Measurements from ENCODE around the gene CD164. TPM values are rescaled to one million over a fixed set of nuclear protein-coding genes. Genes with fewer than 3 reads are reported as not detected.

CD164 gene
- total and polyA plus RNA-seq, 12 donors: 88.5 to 180 (median 130) TPM

DNA sequence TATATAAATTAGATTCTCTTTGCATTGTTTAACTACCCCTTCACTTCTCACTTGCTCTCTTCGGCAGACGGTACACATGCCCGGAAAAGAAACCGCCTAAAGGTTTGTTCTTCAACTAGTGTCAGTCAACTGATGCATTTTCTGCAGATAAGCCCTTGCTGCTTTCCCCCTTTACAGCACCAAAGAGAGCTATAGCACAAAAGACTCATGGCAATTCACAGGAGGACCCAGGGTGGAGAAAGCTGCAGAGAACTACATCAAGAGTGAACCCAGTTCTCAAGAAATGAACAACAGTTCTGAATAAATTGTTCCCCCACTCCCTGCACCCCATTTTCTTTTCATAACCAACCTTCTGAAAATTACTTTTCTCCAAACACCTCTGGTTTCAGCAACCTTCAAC, 8.9 kb downstream of the CD164 start:
- no peak for DNase-seq
- Histone ChIP-seq H3K36me3 (peaks cover 0 to 100% (median 38%) of the 10 kb centered on the region in 9 donors), H3K4me1 (peaks cover 0 to 63% (median 31%) of the 10 kb centered on the region in 9 donors), H3K4me3 (no peak overlapping the region), H3K27ac (peak overlapping the region in 1 of 10 donors; percentile 51), H3K27me3 (no peaks in the 10 kb centered on the region), H3K9me3 (no peaks in the 10 kb centered on the region)
- 71 to 76% methylated on average over 4 of the region's 4 CpGs for whole genome bisulfite sequencing, 2 donors
- TF ChIP-seq, protein P1, sequence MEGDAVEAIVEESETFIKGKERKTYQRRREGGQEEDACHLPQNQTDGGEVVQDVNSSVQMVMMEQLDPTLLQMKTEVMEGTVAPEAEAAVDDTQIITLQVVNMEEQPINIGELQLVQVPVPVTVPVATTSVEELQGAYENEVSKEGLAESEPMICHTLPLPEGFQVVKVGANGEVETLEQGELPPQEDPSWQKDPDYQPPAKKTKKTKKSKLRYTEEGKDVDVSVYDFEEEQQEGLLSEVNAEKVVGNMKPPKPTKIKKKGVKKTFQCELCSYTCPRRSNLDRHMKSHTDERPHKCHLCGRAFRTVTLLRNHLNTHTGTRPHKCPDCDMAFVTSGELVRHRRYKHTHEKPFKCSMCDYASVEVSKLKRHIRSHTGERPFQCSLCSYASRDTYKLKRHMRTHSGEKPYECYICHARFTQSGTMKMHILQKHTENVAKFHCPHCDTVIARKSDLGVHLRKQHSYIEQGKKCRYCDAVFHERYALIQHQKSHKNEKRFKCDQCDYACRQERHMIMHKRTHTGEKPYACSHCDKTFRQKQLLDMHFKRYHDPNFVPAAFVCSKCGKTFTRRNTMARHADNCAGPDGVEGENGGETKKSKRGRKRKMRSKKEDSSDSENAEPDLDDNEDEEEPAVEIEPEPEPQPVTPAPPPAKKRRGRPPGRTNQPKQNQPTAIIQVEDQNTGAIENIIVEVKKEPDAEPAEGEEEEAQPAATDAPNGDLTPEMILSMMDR (IDR thresholded peaks at IDR 0.05): no peak
- ATAC-seq: no peak
- intact Hi-C loops (cut with DNase I): loop anchor here in 1 of 10 donors (10.0 kb wide), 1 partner anchor 369 kb away; no protein-coding TSS in a partner anchor

DNA sequence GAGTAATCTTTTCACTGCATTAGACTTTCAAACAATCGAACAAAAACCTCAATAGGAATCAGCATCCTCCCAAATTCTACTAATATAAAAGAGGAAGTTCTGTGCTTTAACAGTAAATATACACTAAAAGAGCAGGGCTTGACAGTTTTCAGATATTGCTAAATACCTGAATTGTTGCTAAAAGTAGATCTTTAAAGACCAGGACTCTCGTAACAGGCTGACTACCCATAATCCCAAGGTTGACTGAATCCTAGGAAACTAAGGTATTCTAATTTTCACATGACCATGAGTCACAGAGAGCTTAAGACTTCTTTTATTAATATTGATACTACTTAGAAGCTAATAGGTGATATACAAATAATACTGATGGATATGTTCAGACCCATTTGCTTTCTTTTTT, 10.1 kb downstream of the CD164 start:
- no peak for DNase-seq
- H3K27me3 ChIP-seq: no peaks in the 10 kb centered on the region
- H3K9me3 ChIP-seq: no peaks in the 10 kb centered on the region
- peak overlapping the region in 1 of 10 donors; percentile 31 for H3K27ac ChIP-seq
- H3K4me3 ChIP-seq: no peak overlapping the region
- TF ChIP-seq, protein P1 (IDR thresholded peaks at IDR 0.05): no peak
- peaks cover 0 to 100% (median 42%) of the 10 kb centered on the region in 9 donors for H3K36me3 ChIP-seq
- 80 to 81% methylated on average over 2 of the region's 2 CpGs for WGBS, 2 donors
- peaks cover 0 to 51% (median 19%) of the 10 kb centered on the region in 9 donors for H3K4me1 ChIP-seq
- intact Hi-C loops (cut with DNase I): loop anchor here in 1 of 10 donors (10.0 kb wide), 1 partner anchor 367 kb away; no protein-coding TSS in a partner anchor
- ATAC-seq: no peak

DNA sequence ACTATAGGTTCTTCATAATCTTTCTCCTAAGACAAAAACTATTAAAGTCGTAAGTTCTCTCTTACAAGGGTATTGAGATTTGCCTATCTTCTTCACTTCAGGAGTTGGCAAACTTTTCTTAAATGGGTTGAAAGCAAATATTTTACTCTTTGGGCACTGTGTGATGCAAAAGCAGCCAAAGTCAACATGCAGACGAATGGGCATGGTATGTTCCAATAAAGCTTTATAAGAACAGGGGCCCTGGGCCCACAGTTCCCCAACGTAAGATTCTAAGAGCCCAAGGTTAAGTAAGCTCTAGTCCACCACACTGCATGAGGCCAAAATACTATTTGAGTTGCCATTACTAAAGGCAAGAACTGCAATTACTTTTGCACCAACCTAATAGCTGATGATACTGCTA, 11.5 kb downstream of the CD164 start:
- intact Hi-C loops (cut with DNase I): loop anchor here in 1 of 10 donors (10.0 kb wide), 1 partner anchor 366 kb away; no protein-coding TSS in a partner anchor
- 63 to 74% methylated on average over 3 of the region's 3 CpGs for WGBS, 2 donors
- H3K27ac ChIP-seq: no peak overlapping the region

DNA sequence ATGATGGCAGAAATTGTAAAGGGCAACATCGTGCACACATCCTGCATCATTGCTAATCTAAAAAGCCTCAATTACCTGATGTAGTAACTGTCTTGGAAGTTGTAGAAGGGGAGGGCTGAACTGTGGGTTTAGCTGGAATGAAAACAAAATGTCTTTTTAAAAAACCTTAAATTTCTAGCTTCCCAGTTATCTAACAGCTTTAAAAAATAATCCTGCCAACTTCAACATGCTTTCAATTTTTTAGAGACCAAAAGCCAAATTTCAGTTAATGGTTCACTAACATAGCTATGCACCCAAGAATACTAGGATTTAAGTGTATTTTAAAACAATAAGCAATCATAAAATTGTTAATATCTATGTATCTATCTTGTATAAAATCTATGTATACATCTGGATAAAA, 11.9 kb downstream of the CD164 start:
- peaks cover 0 to 100% (median 42%) of the 10 kb centered on the region in 9 donors for H3K36me3 ChIP-seq
- intact Hi-C loops (cut with DNase I): loop anchor here in 1 of 10 donors (10.0 kb wide), 1 partner anchor 366 kb away; no protein-coding TSS in a partner anchor

More for the DNA sequence above, 11.5 kb downstream of the CD164 start:
- ATAC-seq (no peak), DNase-seq (no peak)
- Histone ChIP-seq H3K27me3 (no peaks in the 10 kb centered on the region), H3K4me3 (no peak overlapping the region), H3K36me3 (peaks cover 0 to 100% (median 42%) of the 10 kb centered on the region in 9 donors), H3K9me3 (no peaks in the 10 kb centered on the region), H3K4me1 (peaks cover 0 to 43% (median 19%) of the 10 kb centered on the region in 9 donors)
- TF ChIP-seq, protein P1 (IDR thresholded peaks at IDR 0.05): no peak

More for the DNA sequence above, 11.9 kb downstream of the CD164 start:
- peaks cover 0 to 43% (median 19%) of the 10 kb centered on the region in 9 donors for H3K4me1 ChIP-seq
- no peak for DNase-seq
- 84 to 95% methylated on average over 1 of the region's 1 CpG for WGBS, 2 donors
- H3K9me3 ChIP-seq: no peaks in the 10 kb centered on the region
- no peak overlapping the region for H3K27ac ChIP-seq
- H3K4me3 ChIP-seq: no peak overlapping the region
- TF ChIP-seq, protein P1 (IDR thresholded peaks at IDR 0.05): no peak
- no peaks in the 10 kb centered on the region for H3K27me3 ChIP-seq
- no peak for ATAC-seq
